LHCN-M2 (cell line): ENCODE results near the gene IREB2. TPM values are rescaled to one million over a fixed set of nuclear protein-coding genes. Genes with fewer than 3 reads are reported as not detected.
A peak's percentile ranks its signal among the peaks of the same experiment; 100 is the strongest.
"Not testable (repeated sequence)": the region's sequence is repeated elsewhere in the genome, so short reads cannot be mapped to it uniquely, and the experiment has no call there.

ENCODE experiments used
- DNase-seq: peaks from one replicate; pipeline ENCODE4 v3.0.0-alpha.2; 2012; ENCODE audit warnings: low read depth
- total RNA-seq: library from RNA; depleted of rRNA; stranded (reverse); fragments of >200 nt; gene quantifications from 2 replicates; pipeline ENCODE4 v1.2.3, GENCODE V29; 2014

Gene IREB2
- total RNA-seq, 1 experiment from 2014 or later, result 16.4 TPM

- DNase-seq, result no peak
Observed at GRCh38 chr15:78432664-78433063, 5.4 kb upstream of the IREB2 start.

DNA sequence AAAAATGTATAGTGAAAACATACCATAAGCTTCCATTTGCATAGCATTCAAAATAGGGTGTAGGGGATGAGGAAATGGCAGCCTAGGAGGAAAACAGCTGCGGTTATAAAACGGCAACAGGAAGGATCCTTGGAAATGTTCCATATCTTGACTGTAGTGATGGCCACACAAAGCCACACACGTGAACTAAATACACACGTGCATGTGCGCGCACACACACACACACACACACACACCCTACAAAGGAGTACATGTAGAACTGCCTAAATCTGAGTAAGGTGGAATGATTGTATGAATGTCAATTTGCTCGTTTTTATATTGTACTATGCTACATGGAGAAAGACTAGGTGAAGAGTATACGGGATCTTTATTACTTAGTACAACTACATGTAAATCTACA lies 3.9 kb upstream of the IREB2 start:
- no peak for DNase-seq

GRCh38 chr15:78434711-78435110 lies 3.3 kb upstream of the IREB2 start:
- DNase-seq, result not testable (repeated sequence)

DNA sequence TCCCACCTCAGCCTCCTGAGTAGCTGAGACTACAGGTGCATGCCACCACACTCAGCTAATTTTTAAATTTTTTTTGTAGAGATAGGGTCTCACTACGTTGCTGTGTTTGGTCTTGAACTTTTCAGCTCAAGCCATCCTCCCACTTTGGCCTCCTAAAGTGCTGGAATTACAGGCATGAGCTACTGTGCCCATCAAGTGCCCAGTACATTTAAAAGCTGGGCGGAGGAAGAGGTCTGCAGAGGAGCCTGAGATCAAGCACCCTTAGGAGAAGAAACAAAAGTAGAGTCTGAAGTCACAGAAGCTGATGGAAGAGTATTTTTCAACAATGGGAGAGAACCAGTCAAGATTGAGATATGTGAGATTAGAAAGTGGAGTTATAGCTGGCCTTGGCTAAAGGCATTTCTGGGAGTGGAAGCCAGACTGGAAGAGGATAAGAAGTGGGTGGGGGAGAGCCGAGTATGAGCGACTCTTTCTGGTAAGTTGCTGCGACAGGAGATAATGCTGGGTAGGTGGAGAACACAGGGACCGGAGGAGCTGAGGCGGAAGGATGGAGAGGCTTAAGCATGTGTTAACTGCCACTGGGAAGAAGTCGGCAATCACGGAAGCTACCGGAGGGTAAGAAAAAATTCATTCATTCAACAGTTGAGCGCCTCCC lies 782 bp upstream of the IREB2 start:
- no peak for DNase-seq

GRCh38 chr15:78438619-78439285 lies 736 bp downstream of the IREB2 start:
- DNase-seq, result peak; percentile 30

DNA sequence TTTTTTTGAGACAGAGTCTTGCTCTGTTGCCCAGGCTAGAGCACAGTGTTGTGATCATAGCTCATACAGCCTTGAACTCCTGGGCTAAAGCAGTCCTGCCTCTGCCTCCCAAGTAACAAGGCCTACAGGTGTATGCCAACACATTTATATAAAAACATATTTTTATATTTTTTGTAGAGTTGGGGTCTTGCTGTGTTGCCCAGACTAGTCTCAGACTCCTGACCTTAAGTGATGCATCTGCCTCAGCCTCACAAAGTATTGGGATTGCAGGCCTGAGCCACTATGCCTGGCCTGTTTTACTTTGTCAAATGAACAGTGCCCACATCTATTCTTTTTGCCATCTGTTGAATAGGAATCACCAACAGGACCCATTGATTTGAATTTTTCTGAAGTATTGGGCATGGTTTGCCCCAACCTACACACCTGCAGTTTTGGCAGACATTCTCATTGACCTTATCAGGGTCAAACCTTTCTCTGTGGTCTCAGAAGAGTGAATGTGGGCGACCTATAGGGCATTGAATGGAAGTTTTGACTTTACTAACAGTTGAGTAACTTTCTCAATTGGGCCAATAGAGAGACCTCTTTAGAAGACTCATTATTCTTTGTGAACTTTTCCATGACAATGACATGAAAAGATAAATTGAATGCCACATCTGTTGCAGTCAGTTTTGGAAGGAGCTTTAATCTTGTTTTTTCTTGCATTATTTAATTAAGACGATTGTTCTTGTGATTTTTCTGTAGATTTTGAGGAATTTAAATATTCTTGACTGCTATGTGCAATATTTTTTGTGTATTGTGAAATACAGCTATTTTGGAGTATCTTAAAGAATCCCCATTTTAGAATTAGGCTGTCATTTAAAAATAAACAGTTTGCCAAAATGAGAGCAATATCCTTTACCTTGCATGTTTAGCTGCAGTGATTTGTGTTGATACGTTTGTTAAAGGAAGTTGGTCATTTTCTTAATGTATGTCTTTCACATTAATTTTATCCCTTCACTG lies 2.7 kb downstream of the IREB2 start:
- DNase-seq, result no peak

DNA sequence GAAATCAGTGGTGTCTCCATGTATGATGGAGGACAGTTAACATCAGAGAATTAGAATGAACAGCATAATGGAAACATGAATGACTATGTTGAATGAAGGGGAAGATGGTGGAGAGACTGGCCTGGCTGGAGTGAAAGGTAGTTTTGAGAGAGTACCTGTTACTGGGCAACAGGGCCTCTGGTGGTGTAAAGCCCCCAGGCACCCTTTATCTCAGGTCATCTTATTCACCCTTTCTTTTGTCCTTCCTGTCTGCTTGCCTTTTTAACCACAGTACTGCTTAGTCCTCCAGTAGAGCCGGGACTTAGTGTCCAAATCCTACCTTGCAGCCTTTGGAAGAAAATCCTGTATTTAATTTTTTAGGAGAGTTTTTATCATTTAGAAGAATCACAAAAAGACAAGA lies 6.2 kb downstream of the IREB2 start:
- no peak for DNase-seq

DNA sequence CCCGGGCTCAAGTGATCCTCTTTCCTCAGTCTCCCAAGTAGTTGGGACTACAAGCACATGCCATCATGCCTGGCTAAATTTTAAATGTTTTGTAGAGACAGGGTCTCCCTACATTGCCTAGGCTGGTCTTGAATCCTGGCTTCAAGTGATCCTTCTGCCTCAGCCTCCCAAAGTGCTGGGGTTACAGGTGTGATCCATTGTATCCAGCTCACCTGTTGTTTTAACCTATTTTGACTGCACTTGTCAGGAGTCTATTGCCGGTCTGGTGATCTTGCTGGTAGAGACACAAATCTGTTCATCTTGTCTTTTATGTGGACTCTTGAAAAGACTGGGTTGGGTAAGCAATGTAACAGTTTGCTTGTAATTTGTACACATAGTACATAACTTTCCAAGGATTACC lies 7.9 kb downstream of the IREB2 start:
- DNase-seq, result no peak

DNA sequence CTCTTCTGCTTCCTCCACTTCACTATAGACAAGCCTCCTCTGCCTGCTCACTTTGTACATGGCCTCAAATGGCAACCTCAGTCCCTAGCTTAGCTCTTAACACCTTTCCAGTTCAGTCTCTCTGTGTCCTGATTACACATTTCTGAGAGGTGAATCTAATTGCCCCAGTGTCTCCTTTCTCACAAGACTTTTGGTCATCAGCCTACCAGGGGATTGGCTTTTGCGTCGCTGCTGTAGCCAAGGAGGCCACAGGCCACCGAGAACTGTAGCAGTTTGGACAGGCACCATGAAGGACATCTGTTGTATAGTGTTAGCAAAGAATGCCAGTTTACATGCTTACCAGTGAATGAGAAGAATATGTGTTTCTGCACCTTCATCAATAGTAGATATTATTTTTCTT lies 8.5 kb downstream of the IREB2 start:
- DNase-seq, result no peak

- DNase-seq, result no peak
Observed at GRCh38 chr15:78448441-78449219, 10.6 kb downstream of the IREB2 start.

GRCh38 chr15:78449220-78449999 lies 11.4 kb downstream of the IREB2 start:
- DNase-seq, result no peak

GRCh38 chr15:78450285-78450858 lies 12.4 kb downstream of the IREB2 start:
- no peak for DNase-seq

DNA sequence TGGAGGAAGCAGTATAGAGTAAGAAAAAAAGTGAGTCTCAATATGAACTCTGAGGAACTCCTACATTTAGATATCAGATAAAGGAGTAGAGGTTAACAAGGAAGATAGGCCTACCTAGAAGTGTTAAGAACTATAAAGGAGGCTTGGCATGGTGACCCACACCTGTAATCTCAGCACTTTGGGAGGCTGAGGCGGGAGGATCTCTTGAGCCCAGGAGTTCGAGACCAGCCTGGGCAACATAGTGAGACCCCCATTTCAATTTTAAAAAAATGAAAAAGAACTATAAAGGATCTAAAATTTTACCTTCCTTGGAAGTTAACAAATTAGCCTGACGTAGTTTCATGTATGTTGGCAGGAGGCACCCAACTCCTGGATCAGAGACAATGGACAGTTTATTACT lies 14.5 kb downstream of the IREB2 start:
- no peak for DNase-seq

DNA sequence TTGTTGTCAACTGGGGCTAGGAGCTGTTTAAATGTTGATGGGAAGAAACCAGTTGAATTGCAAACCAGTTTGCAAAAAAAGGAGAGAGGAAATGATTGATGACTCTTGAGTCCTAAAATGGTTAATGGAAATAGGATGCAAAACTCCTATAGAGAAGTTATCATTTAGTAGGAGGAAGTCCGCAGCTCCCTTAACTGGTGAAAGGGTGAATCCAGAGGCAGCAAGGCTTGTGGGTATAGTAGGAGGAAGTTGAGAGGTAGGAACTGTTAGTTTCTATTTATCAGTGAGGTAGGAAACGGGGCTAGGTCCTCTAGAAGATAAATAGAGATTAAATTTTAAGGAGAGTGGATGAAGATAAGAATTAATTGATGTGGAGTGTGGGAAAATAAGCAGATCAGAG lies 15.4 kb downstream of the IREB2 start:
- DNase-seq, result no peak

- no peak for DNase-seq
Observed at GRCh38 chr15:78454992-78455391, 17.0 kb downstream of the IREB2 start.

- DNase-seq, result no peak
Observed at GRCh38 chr15:78455749-78456148, 17.7 kb downstream of the IREB2 start.

DNA sequence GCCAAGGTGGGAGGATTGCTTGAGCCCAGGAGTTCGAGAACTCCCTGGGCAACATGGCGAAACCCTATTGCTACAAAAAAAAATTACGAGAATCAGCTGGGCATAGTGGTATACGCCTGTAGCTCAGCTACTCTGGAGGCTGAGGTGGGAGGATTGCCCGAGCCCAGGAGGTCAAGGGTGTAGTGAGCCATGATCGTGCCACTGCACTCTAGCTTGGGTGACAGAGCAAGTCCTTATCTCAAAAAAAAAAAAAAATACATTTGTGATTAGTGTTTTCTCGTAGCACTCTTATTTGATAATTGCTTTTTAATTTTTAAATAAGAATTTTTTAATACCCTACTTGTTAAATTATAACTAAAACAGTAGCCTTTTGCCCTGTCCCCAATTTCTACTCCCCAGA lies 18.4 kb downstream of the IREB2 start:
- DNase-seq, result no peak

DNA sequence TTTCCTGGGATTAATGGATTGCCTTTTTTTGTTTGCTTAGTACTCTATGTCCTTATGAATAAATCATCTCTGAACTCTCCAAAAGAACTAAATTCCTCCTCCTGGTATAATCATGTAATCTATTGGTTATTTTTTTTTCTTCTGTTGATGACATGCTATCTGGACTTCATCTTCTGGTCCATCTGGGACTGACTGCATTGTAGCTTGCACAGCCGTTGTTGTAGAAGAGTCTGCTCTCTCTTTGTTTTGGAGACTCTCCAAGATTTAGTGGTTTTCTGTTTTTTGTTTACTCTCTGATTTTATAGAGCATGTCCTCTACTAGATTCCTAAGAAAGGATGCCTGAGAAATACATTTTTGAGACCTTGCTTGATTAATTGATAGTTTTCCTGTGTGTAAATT lies 19.1 kb downstream of the IREB2 start:
- peak; percentile 91 for DNase-seq

DNA sequence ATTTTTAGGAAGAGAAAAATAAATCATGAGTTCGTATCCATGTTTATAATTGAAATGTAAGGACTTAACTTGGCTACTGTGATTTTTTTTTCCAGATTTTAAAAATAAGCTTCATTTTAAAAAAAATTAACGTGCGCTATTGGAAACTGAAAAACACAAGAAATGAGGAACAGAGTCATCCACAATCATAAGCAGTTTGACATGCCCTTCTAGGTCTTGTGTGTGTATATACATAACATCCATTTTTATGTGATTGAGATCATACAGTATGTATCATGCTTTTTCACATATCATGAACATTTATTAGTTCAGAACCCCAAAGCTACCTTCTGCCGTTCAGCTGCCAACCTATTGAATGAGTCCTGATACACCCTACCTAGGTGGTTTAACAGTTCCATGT lies 22.7 kb downstream of the IREB2 start:
- no peak for DNase-seq

- no peak for DNase-seq
Observed at GRCh38 chr15:78461171-78461888, 23.3 kb downstream of the IREB2 start.
